Astrocyte (in vitro differentiated cells and primary cell): ENCODE measurements around the gene POLE3.

Source experiments
- CTCF ChIP-seq: IDR thresholded peaks from 2 replicates; pipeline ENCODE4 v1.5.1; 2011; ENCODE audit warnings: low read depth, mild to moderate bottlenecking, inconsistent platforms, low read length, moderate library complexity; ENCODE audit not compliant: insufficient read depth
- EZH2 ChIP-seq: IDR thresholded peaks from 2 replicates; pipeline ENCODE4 v1.6.1; 2012; ENCODE audit warnings: mild to moderate bottlenecking, low read length, inconsistent platforms; ENCODE audit not compliant: insufficient read depth

DNA sequence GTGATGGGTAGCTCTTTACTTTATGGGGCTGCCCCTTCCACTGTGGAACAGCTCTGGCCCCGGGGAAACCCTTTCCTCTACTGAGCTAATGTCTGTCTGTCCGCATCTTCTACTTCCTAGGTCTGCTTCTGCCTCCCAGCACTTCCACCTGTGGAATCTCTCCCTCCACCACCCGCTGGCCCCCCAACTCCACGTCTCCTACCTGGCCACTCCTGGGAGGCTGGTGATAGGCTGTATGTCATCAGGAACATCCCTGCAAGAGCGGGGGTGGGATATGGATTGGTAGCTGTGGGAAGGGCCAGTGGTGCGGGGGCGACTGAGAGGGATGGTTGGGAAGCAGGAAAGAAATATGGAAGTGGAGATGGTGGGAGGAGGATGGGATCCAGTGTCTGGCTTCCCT, 18.6 kb downstream of the POLE3 start:
- TF ChIP-seq CTCF (no peak), EZH2 (no peak)
